WI38 (cell line): Measurements from ENCODE around the gene SBNO1.
"Not testable (repeated sequence)": the region's sequence is repeated elsewhere in the genome, so short reads cannot be mapped to it uniquely, and the experiment has no call there.

Experiments
- H3K4me3 ChIP-seq: 2 replicates; pipeline ENCODE4 v1.5.1; 2011; ENCODE audit warnings: low read depth, mild to moderate bottlenecking, control low read depth, low read length
- TF ChIP-seq, protein P1 (sequence below): IDR thresholded peaks from 2 replicates; pipeline ENCODE4 v1.5.1; 2012; ENCODE audit warnings: low read depth, mild to moderate bottlenecking, control low read depth, low read length

Gene SBNO1

GRCh38 chr12:123364532-123365024 lies at the start of gene SBNO1:
Gene SBNO1, minus strand, starts transcription at chr12:123364847. Its CDS starts 14,406 bp downstream, at chr12:123350441.
- TF ChIP-seq, protein P1, sequence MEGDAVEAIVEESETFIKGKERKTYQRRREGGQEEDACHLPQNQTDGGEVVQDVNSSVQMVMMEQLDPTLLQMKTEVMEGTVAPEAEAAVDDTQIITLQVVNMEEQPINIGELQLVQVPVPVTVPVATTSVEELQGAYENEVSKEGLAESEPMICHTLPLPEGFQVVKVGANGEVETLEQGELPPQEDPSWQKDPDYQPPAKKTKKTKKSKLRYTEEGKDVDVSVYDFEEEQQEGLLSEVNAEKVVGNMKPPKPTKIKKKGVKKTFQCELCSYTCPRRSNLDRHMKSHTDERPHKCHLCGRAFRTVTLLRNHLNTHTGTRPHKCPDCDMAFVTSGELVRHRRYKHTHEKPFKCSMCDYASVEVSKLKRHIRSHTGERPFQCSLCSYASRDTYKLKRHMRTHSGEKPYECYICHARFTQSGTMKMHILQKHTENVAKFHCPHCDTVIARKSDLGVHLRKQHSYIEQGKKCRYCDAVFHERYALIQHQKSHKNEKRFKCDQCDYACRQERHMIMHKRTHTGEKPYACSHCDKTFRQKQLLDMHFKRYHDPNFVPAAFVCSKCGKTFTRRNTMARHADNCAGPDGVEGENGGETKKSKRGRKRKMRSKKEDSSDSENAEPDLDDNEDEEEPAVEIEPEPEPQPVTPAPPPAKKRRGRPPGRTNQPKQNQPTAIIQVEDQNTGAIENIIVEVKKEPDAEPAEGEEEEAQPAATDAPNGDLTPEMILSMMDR, result no peak
- H3K4me3 ChIP-seq, result peak within 1 kb of the TSS; percentile 97

DNA sequence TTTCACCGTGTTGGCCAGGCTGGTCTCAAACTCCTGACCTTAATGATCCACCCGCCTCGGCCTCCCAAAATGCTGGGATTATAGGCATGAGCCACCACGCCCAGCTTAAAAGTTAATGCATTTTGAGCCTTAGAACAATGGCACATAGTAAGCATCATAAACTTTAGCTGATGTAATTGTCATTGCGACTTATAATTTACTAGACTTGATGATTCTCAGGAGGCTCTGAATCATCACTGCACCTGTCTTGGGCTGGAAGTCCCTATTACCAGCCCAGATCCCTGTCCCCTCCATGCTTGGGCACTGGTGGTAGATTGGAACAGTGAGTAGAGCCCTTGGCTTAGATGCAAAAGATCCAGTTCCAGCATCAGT lies 45.4 kb upstream of the SBNO1 start:
- TF ChIP-seq, protein P1, result no peak
- H3K4me3 ChIP-seq, result no peak overlapping the region

- not testable (repeated sequence) for H3K4me3 ChIP-seq
These were observed 44.8 kb upstream of the SBNO1 start for GRCh38 chr12:123409284-123410040.

DNA sequence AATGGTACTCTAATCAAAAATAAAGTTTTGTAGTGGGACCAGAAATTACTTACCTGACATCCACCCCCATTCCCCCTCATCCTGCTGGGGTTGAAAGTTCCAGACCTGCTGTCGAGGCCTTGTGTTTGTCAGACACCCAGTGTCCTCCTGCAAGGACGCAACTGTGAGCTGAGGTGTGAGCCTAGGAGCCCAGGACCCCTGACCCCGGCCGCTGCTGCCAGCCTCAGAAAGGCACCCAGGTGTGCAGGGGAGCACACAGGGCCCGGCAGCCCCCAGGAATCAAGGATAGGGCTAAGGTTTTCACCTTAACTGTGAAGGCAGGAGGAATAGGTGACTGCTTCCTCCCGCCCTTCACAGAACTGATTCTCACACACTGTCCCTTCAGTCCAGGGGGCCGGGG lies 44.0 kb upstream of the SBNO1 start:
- H3K4me3 ChIP-seq, result not testable (repeated sequence)

- not testable (repeated sequence) for H3K4me3 ChIP-seq
These were observed 43.3 kb upstream of the SBNO1 start for GRCh38 chr12:123407934-123408333.

DNA sequence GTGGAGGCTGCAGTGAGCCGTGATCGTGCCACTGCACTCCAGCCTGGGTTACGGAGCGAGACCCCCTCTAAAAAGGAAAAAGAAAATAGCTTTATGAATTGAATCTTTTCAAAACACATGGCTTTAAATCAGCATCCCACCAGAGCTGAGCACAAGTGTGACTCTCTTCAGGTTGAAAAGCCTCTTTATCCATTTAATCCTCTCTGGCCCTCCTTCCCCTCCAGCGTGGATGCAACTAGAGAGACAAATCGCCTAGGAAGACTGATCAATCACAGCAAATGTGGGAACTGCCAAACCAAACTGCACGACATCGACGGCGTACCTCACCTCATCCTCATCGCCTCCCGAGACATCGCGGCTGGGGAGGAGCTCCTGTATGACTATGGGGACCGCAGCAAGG lies 42.6 kb upstream of the SBNO1 start:
- not testable (repeated sequence) for H3K4me3 ChIP-seq

- H3K4me3 ChIP-seq, result no peak overlapping the region
- TF ChIP-seq, protein P1, result no peak
These were observed 39.9 kb upstream of the SBNO1 start for GRCh38 chr12:123404581-123404980.

- TF ChIP-seq, protein P1, result no peak
- no peak overlapping the region for H3K4me3 ChIP-seq
These were observed 37.4 kb upstream of the SBNO1 start for GRCh38 chr12:123401753-123402683.

- TF ChIP-seq, protein P1, result no peak
- H3K4me3 ChIP-seq, result no peak overlapping the region
These were observed 34.6 kb upstream of the SBNO1 start for GRCh38 chr12:123399255-123399617.
